GM18502 (cell line): ENCODE measurements around the gene POC1A.
"Not testable (repeated sequence)": the region's sequence is repeated elsewhere in the genome, so short reads cannot be mapped to it uniquely, and the experiment has no call there.

Experiments used
- ATAC-seq: cut with Tn5 transposase; IDR thresholded peaks from one replicate; pipeline ENCODE4 v1.9.1; 2021; ENCODE audit warnings: mild to moderate bottlenecking; ENCODE audit not compliant: unreplicated experiment, poor library complexity

The POC1A gene

GRCh38 chr3:52185311-52185710 lies 31.1 kb upstream of the POC1A start:
- no peak for ATAC-seq

GRCh38 chr3:52184690-52185089 lies 30.5 kb upstream of the POC1A start:
- ATAC-seq, result no peak

GRCh38 chr3:52183786-52184445 lies 29.7 kb upstream of the POC1A start:
- no peak for ATAC-seq

- no peak for ATAC-seq
These were observed 28.5 kb upstream of the POC1A start for GRCh38 chr3:52182691-52183090.

- ATAC-seq, result no peak
These were observed 28.0 kb upstream of the POC1A start for GRCh38 chr3:52182196-52182595.

GRCh38 chr3:52181543-52181942 lies 27.3 kb upstream of the POC1A start:
- no peak for ATAC-seq

GRCh38 chr3:52178537-52178936 lies 24.3 kb upstream of the POC1A start:
- no peak for ATAC-seq

GRCh38 chr3:52178126-52178525 lies 23.9 kb upstream of the POC1A start:
- not testable (repeated sequence) for ATAC-seq

GRCh38 chr3:52177701-52178042 lies 23.4 kb upstream of the POC1A start:
- no peak for ATAC-seq

- no peak for ATAC-seq
These were observed 22.9 kb upstream of the POC1A start for GRCh38 chr3:52176951-52177700.

- no peak for ATAC-seq
These were observed 22.0 kb upstream of the POC1A start for GRCh38 chr3:52176180-52176752.

GRCh38 chr3:52175416-52176179 lies 21.4 kb upstream of the POC1A start:
- ATAC-seq, result no peak

- ATAC-seq, result no peak
These were observed 20.7 kb upstream of the POC1A start for GRCh38 chr3:52174896-52175295.

GRCh38 chr3:52173101-52173500 lies 18.9 kb upstream of the POC1A start:
- ATAC-seq, result no peak

GRCh38 chr3:52172262-52172757 lies 18.1 kb upstream of the POC1A start:
- no peak for ATAC-seq

- no peak for ATAC-seq
These were observed 17.5 kb upstream of the POC1A start for GRCh38 chr3:52171514-52172261.

- ATAC-seq, result not testable (repeated sequence)
These were observed 16.0 kb upstream of the POC1A start for GRCh38 chr3:52170217-52170616.

GRCh38 chr3:52167240-52167639 lies 13.0 kb upstream of the POC1A start:
- no peak for ATAC-seq

- no peak for ATAC-seq
These were observed 8.1 kb upstream of the POC1A start for GRCh38 chr3:52162250-52162872.

GRCh38 chr3:52159503-52159902 lies 5.3 kb upstream of the POC1A start:
- ATAC-seq, result no peak
